DND-41 (cell line): ENCODE data around the gene POMGNT1.
A peak's percentile ranks its signal among the peaks of the same experiment; 100 is the strongest.

Experiments used
- ATAC-seq: fragments of 200-7000 bp; cut with Tn5 transposase; 3 replicates; pipeline ENCODE4 v1.9.1; 2021; ENCODE audit warnings: low read depth; ENCODE audit not compliant: insufficient read depth
- DNase-seq: peaks from one replicate; pipeline ENCODE4 v3.0.0-alpha.2; 2020
- H2AFZ ChIP-seq: 2 replicates; pipeline ENCODE4 v1.6.0; 2012; ENCODE audit warnings: low read depth, low read length
- H3K27ac ChIP-seq: 2 replicates; pipeline ENCODE4 v1.5.1; 2012; ENCODE audit warnings: low read length, inconsistent platforms
- H3K27me3 ChIP-seq: fragments of 200-600 bp; sonication (generic); 2 replicates; pipeline ENCODE4 v1.6.0; 2012; ENCODE audit warnings: low read length, mild to moderate bottlenecking, inconsistent platforms; ENCODE audit not compliant: insufficient read depth, poor library complexity
- H3K36me3 ChIP-seq: 2 replicates; pipeline ENCODE4 v1.5.1; 2012; ENCODE audit warnings: low read length, inconsistent platforms; ENCODE audit not compliant: insufficient read depth
- H3K4me1 ChIP-seq: 2 replicates; pipeline ENCODE4 v1.5.1; 2012; ENCODE audit warnings: mild to moderate bottlenecking, low read length; ENCODE audit not compliant: insufficient read depth
- H3K4me2 ChIP-seq: 2 replicates; pipeline ENCODE4 v1.6.0; 2012; ENCODE audit warnings: mild to moderate bottlenecking, moderate library complexity, low read length, inconsistent platforms; ENCODE audit not compliant: insufficient read depth
- H3K4me3 ChIP-seq, 2 experiments: fragments of 200-600 bp in 1 of 2; shearing (Covaris generic) in 1 of 2; 2 replicates each; pipeline ENCODE4 v1.5.1; 2012 to 2016; ENCODE audit warnings: inconsistent platforms in 2 of 2, low read length in 2 of 2, mild to moderate bottlenecking in 2 of 2, low read depth in 1 of 2, moderate library complexity in 1 of 2
- H3K79me2 ChIP-seq: 2 replicates; pipeline ENCODE4 v1.6.0; 2012; ENCODE audit warnings: low read length, inconsistent platforms; ENCODE audit not compliant: insufficient read depth
- H3K9ac ChIP-seq: 2 replicates; pipeline ENCODE4 v1.6.0; 2012; ENCODE audit warnings: low read depth, mild to moderate bottlenecking, inconsistent platforms, low read length, moderate library complexity
- H3K9me3 ChIP-seq: 2 replicates; pipeline ENCODE4 v1.5.1; 2012; ENCODE audit warnings: low read length, moderate library complexity, mild to moderate bottlenecking, inconsistent platforms; ENCODE audit not compliant: insufficient read depth, severe bottlenecking
- H4K20me1 ChIP-seq: 2 replicates; pipeline ENCODE4 v1.6.0; 2012; ENCODE audit warnings: low read length; ENCODE audit not compliant: insufficient read depth
- EZH2 ChIP-seq: IDR thresholded peaks from 3 replicates; pipeline ENCODE4 v1.6.1; 2012; ENCODE audit warnings: borderline replicate concordance, low read depth, mild to moderate bottlenecking, moderate library complexity, low read length, inconsistent platforms; ENCODE audit not compliant: severe bottlenecking
- TF ChIP-seq, protein P1 (sequence below): IDR thresholded peaks from 2 replicates; pipeline ENCODE4 v1.5.1; 2012; ENCODE audit warnings: borderline replicate concordance, low read length, moderate library complexity, mild to moderate bottlenecking; ENCODE audit not compliant: poor library complexity, severe bottlenecking; ENCODE audit errors: extremely low read depth

POMGNT1 gene

GRCh38 chr1:46188295-46189030 lies 9.8 kb downstream of the POMGNT1 start:
- ATAC-seq, result no peak
- Histone ChIP-seq H3K4me3 (no peak overlapping the region), H3K79me2 (no peaks in the 10 kb centered on the region), H3K4me2 (no peak overlapping the region), H3K27ac (no peak overlapping the region), H3K36me3 (peaks cover 58% of the 10 kb centered on the region), H3K4me1 (no peaks in the 10 kb centered on the region), H4K20me1 (no peaks in the 10 kb centered on the region), H3K27me3 (no peaks in the 10 kb centered on the region), H3K9me3 (no peaks in the 10 kb centered on the region), H2AFZ (no peak overlapping the region), H3K9ac (no peak overlapping the region)
- DNase-seq, result no peak
- TF ChIP-seq, protein P1, sequence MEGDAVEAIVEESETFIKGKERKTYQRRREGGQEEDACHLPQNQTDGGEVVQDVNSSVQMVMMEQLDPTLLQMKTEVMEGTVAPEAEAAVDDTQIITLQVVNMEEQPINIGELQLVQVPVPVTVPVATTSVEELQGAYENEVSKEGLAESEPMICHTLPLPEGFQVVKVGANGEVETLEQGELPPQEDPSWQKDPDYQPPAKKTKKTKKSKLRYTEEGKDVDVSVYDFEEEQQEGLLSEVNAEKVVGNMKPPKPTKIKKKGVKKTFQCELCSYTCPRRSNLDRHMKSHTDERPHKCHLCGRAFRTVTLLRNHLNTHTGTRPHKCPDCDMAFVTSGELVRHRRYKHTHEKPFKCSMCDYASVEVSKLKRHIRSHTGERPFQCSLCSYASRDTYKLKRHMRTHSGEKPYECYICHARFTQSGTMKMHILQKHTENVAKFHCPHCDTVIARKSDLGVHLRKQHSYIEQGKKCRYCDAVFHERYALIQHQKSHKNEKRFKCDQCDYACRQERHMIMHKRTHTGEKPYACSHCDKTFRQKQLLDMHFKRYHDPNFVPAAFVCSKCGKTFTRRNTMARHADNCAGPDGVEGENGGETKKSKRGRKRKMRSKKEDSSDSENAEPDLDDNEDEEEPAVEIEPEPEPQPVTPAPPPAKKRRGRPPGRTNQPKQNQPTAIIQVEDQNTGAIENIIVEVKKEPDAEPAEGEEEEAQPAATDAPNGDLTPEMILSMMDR, result peak; percentile 12
- no peak for TF ChIP-seq EZH2

- H3K4me3 ChIP-seq, result no peak overlapping the region
- no peak overlapping the region for H2AFZ ChIP-seq
These were observed 10.9 kb downstream of the POMGNT1 start for GRCh38 chr1:46187106-46187869.

DNA sequence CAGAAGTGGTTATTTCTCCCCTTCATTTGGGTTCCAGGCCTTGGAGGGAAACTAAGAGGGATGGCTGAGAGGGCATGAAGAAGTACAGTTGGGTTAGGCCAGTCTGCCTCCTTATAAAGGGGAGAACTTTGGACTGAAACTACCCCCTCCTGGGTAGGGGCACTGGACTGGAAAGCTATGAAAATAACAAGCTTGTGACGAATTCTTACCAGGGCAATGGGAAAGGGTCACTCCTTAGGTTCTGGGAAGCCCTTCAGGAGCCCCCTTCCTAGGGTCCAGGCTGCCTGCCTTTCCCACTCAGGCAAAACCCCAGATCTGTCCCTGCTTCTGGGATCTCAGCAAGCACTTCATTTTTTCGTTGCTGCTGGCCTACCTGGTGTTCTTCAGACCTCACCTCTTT lies 12.2 kb downstream of the POMGNT1 start:
- no peaks in the 10 kb centered on the region for H3K9me3 ChIP-seq
- H3K27ac ChIP-seq, result no peak overlapping the region
- no peak for TF ChIP-seq EZH2
- TF ChIP-seq, protein P1, result no peak
- no peak overlapping the region for H2AFZ ChIP-seq
- peaks cover 38% of the 10 kb centered on the region for H3K36me3 ChIP-seq
- no peak overlapping the region for H3K9ac ChIP-seq
- no peaks in the 10 kb centered on the region for H4K20me1 ChIP-seq
- no peak for ATAC-seq
- DNase-seq, result no peak
- no peak overlapping the region for H3K4me3 ChIP-seq
- H3K27me3 ChIP-seq, result no peaks in the 10 kb centered on the region
- peaks cover 7% of the 10 kb centered on the region for H3K4me1 ChIP-seq
- H3K79me2 ChIP-seq, result no peaks in the 10 kb centered on the region
- no peak overlapping the region for H3K4me2 ChIP-seq

More at GRCh38 chr1:46187106-46187869, 10.9 kb downstream of the POMGNT1 start:
- Histone ChIP-seq H3K27ac (no peak overlapping the region), H4K20me1 (no peaks in the 10 kb centered on the region), H3K9me3 (no peaks in the 10 kb centered on the region), H3K36me3 (peaks cover 46% of the 10 kb centered on the region), H3K4me2 (no peak overlapping the region), H3K9ac (no peak overlapping the region), H3K4me1 (no peaks in the 10 kb centered on the region; the same call in 1 of the 2 replicates), H3K27me3 (no peaks in the 10 kb centered on the region), H3K79me2 (no peaks in the 10 kb centered on the region)
- DNase-seq (no peak), ATAC-seq (no peak)
- no peak for TF ChIP-seq EZH2
- TF ChIP-seq, protein P1, result no peak
